Bronchial epithelial cell (primary cell): ENCODE results near the gene SARDH. TPM values are rescaled to one million over a fixed set of nuclear protein-coding genes. Genes with fewer than 3 reads are reported as not detected.

ENCODE experiments used
- DNase-seq: peaks from one replicate; pipeline ENCODE4 v3.0.0-alpha.2; 2010; ENCODE audit warnings: low read depth
- FAIRE-seq: peaks from 2 replicates; lab custom pipeline; 2011; peaks lifted over from hg19 to GRCh38; lab: Jason Lieb, UNC
- H3K27me3 ChIP-seq: 2 replicates; pipeline ENCODE4 v1.5.1; 2011; ENCODE audit warnings: low read length; ENCODE audit not compliant: control insufficient read depth, insufficient read depth
- H3K36me3 ChIP-seq: 2 replicates; pipeline ENCODE4 v1.5.1; 2011; ENCODE audit warnings: low read length; ENCODE audit not compliant: control insufficient read depth, insufficient read depth
- H3K4me3 ChIP-seq: 2 replicates; pipeline ENCODE4 v1.5.1; 2011; ENCODE audit warnings: mild to moderate bottlenecking, low read depth, low read length, control low read depth
- total RNA-seq: library from RNA; depleted of rRNA; stranded (reverse); fragments of >200 nt; gene quantifications from 2 replicates; pipeline ENCODE4 v1.2.1, GENCODE V29; 2014
- TF ChIP-seq, protein P1 (sequence below): IDR thresholded peaks from 2 replicates; pipeline ENCODE4 v1.5.1; 2011; ENCODE audit warnings: mild to moderate bottlenecking, moderate library complexity, low read length, control low read depth, inconsistent platforms; ENCODE audit not compliant: insufficient read depth, severe bottlenecking

SARDH gene
- total RNA-seq, 1 donor from 2014 or later, result under 0.01 TPM

DNA sequence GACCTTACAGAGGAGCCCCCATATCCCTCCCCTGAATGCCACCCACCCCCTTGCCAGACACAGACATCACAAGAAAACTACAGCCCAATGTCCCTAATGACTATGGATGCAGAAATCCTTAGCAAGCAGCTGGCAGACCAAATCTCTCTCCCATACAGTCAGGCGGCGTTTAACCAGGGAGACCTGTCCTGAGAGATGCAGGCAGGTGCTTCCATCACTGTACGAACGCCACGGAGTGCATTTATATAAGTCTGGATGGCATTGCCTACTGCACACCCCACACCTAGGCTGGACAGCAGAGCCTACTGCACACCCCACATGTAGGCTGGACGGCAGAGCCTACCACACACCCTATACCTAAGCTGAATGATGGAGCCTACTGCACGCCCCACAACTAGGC, 34.4 kb upstream of the SARDH start:
- TF ChIP-seq, protein P1, sequence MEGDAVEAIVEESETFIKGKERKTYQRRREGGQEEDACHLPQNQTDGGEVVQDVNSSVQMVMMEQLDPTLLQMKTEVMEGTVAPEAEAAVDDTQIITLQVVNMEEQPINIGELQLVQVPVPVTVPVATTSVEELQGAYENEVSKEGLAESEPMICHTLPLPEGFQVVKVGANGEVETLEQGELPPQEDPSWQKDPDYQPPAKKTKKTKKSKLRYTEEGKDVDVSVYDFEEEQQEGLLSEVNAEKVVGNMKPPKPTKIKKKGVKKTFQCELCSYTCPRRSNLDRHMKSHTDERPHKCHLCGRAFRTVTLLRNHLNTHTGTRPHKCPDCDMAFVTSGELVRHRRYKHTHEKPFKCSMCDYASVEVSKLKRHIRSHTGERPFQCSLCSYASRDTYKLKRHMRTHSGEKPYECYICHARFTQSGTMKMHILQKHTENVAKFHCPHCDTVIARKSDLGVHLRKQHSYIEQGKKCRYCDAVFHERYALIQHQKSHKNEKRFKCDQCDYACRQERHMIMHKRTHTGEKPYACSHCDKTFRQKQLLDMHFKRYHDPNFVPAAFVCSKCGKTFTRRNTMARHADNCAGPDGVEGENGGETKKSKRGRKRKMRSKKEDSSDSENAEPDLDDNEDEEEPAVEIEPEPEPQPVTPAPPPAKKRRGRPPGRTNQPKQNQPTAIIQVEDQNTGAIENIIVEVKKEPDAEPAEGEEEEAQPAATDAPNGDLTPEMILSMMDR, result no peak
- Histone ChIP-seq H3K36me3 (peaks cover 45% of the 10 kb centered on the region), H3K27me3 (no peaks in the 10 kb centered on the region), H3K4me3 (no peak overlapping the region)
- no peak for FAIRE-seq
- no peak for DNase-seq

DNA sequence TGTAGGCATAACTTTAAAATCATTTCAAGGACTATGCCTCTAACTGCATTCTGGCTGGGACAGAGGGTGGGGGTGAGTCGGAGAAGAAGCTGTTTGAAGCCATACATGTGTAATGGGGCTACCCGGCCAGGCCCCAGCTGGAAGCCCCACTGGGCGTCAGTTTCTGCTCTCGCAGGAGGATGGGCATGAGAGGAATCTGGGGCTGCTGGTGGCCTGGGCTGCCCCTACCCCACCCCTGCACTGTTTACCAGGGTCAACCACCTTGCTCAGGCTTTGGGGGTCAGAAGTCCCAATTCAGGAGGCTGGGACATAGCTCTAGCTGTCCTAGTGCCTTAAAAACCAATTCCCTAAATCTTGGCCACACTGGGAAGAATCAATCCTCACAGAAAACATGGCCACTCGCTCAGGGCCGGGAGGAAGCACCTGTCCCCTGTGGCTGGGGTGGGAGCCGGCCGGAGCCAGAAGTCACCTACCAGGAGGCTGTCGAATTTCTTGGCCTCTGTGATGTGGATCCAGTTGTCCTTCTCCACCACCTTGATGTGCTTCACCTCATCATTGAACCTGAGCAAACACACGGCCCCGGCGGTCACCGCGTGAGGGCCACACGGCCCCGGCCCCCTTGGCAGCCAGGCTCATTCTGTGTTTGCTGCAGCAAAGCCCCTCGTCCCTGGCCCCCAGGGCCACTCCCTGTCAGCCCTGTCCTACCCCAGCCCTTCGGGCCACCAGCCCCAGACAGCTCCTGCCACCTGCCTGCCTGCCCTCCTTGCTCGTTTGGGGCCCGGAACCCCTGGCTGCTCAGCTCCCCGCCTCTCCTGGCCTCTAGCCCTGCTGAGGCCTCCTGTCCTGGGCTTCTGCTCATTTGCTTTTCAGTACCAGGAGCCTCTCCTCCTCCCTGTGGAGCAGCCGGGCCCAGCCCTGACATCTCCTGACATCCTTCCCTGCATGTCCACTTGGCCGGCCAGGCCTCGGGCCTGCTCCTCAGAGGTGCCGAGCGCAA, 33.6 kb upstream of the SARDH start:
- TF ChIP-seq, protein P1, result no peak
- H3K36me3 ChIP-seq, result peaks cover 43% of the 10 kb centered on the region

DNA sequence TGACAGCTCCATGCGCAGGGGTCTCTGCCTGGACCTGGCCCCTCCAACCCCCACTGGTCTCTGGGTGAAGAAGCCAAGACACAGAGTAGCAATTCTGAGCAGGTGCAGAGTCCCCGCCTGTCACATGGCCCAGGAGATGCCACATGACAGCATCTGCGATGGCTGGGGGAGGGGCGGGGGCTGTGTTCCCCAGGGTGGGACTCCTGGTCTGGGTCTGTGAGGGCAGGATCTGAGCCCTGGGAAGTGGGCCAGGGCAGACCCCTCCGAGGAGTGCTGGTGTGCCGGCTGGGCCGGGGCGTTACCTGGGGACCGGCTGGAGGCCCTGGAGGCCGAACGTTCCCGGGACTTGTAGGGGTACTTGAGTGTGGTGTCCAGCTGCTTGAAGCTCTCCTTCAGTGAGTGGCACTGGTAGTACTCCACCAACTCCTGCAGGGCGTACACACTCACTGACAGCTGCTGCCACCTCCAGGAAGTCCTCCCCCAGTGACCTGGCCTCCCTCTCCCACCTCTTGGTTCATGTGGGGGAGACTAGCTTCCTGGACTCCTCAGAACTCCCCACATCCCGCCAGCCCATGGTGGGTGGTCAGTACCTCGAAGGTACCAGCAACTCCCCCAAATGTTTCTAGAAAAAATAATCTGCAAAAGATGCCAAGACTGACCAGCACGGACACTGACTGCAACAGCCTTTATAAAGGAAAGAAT, 32.1 kb upstream of the SARDH start:
- TF ChIP-seq, protein P1, result no peak
- Histone ChIP-seq H3K36me3 (peaks cover 39% of the 10 kb centered on the region), H3K27me3 (no peaks in the 10 kb centered on the region), H3K4me3 (no peak overlapping the region)
- DNase-seq, result no peak
- FAIRE-seq, result peak; percentile 43

More for the DNA sequence above, 33.6 kb upstream of the SARDH start:
- FAIRE-seq (no peak), DNase-seq (no peak)
- H3K27me3 ChIP-seq, result no peaks in the 10 kb centered on the region
- H3K4me3 ChIP-seq, result no peak overlapping the region

DNA sequence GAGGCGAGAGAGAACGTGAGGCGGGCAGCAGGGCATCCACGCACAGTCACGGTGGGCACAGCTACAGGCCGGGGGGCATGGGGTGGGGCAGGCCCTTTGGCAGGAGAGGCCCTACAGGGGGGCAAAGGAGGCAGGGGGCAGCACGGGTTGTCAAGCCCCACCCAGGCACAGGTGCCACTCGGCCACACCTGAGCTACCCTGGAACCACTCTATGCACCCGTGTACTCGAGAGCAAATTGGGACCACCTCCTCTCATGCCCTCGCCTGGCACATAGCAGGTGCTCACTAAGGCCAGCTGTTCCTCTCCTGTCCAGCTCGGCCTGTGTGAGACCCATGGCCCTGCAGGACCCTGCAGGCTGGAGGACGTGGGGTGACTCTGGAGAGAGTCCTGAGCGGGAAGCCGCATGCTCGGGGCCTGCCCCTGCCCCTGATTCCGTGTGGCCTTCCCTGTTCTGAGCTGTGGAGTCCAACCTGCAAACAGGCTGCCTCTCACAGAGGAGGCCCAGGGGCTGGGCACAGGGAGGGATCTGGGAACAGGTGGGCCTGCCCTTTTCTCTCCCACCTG, 31.4 kb upstream of the SARDH start:
- DNase-seq (no peak), FAIRE-seq (no peak)
- TF ChIP-seq, protein P1, result no peak
- Histone ChIP-seq H3K36me3 (peaks cover 34% of the 10 kb centered on the region), H3K4me3 (no peak overlapping the region), H3K27me3 (no peaks in the 10 kb centered on the region)

DNA sequence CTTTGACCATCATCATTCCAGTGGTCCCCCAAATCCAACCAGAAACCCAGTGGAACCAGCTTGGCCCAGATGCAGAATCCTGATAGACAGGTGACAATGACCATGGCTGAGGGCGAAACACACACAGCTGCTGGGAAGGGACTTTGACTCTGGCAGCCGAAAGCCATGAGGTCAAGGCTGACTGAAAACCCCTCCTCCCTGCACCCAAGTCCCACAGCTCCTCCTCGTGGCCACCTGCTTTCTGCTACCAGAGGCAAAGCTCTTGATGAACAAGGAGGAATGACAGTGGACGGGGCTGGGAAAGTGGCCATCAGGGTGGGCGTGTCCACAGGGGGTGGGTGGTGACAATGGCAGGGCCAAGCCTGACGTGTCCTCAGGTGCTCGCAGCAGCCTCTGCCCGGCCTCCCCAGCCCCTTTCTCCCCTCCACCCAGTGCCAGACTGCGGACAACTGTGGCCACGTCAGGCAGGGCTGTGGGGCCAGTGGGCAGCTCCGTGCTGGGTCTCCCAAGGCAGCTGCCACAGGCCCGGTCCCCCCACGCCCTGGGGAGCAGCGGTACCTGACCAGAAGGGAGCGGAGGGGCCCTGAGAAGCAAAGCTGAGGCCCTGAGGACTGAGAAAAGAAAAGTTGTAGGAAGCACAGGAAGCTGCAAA, 30.8 kb upstream of the SARDH start:
- FAIRE-seq (no peak), DNase-seq (no peak)
- Histone ChIP-seq H3K36me3 (peaks cover 31% of the 10 kb centered on the region), H3K4me3 (no peak overlapping the region), H3K27me3 (no peaks in the 10 kb centered on the region)
- TF ChIP-seq, protein P1, result no peak
